Heart left ventricle (tissue), 13 donors: ENCODE results near the gene PTPRD.

Experiments used
- CTCF ChIP-seq, 12 donors: fragments of 200-600 bp; sonication (generic) in 4 of 12; IDR thresholded peaks; one replicate each; pipeline versions ENCODE4 v1.5.0 to v1.8.0; 2018 to 2022; ENCODE audit warnings: antibody characterized with exemption in 12 of 12, mild to moderate bottlenecking in 5 of 12
- POLR2A ChIP-seq, 2 donors: fragments of 450-650 bp; IDR thresholded peaks; one replicate each; pipeline ENCODE4 v1.6.1; 2017; ENCODE audit warnings: antibody characterized with exemption in 2 of 2, mild to moderate bottlenecking in 2 of 2, moderate library complexity in 2 of 2
- donor health status: ischemic (EF 13 %, LVEDD 7.1; RV severe dilation, severe dysfunction).
- donor health status: DM: no; HTN: yes; CAD: no.
- donor health status: DM: no; HTN: no; CAD: no.
- donor health status: ischemic (EF 25% LVEDD 6.9; RV normal size, moderate dysfunction).
- donor health status: ischemic (EF 25% LVEDD 5.7; RV mildly dilated, moderate dysfunction).
- donor health status: ischemic (EF 35%, LVEDD 5.7; RV mildly dilated, moderate dysfunction).
- donor health status: nonischemic (EF 11% LVEDD 7.7; RV severe dilation, severe dysfunction).
- donor health status: DM: yes; HTN: yes; CAD: no.
- donor health status: PGD.
- donor health status: ischemic (EF 29% LVEDD 5.4; RV normal size, mild dysfunction).
- donor health status: nonischemic (EF 23%, LVEDD 6.1; RV moderate dilation, normal function).

- no peak for TF ChIP-seq CTCF (IDR thresholded peaks at IDR 0.05)
- TF ChIP-seq POLR2A (IDR thresholded peaks at IDR 0.05): no peak
These were observed 1313.7 kb downstream of the PTPRD start for GRCh38 chr9:9299134-9299533.
